ENCODE data around the gene CD44. TPM values are rescaled to one million over a fixed set of nuclear protein-coding genes. Genes with fewer than 3 reads are reported as not detected.

The CD44 gene
- total and polyA plus RNA-seq, 10 of the 15 experiments (the other 5 are each of a cell fraction or from before 2014, with no cell fraction given): 57.1 to 293 (median 120) TPM

- no peaks in the 10 kb centered on the region for H3K36me3 ChIP-seq (ENCODE audit: control insufficient read depth in 2 of 2, insufficient read depth in 2 of 2, low read length in 1 of 2)
- H3K4me3 ChIP-seq: no peak overlapping the region
- no peaks in the 10 kb centered on the region for H3K27me3 ChIP-seq (replicated peaks in 1 of 2; ENCODE audit: control insufficient read depth in 2 of 2, insufficient read depth in 2 of 2, low read length in 1 of 2)
- H3K79me2 ChIP-seq (ENCODE audit: control insufficient read depth, insufficient read depth, low read length): no peaks in the 10 kb centered on the region
- H3K4me2 ChIP-seq (ENCODE audit: control insufficient read depth, insufficient read depth): no peak overlapping the region
- BruUV-seq (replicated peaks): no TSS peak
- no peaks in the 10 kb centered on the region for H3K9me3 ChIP-seq (replicated peaks; ENCODE audit: control insufficient read depth, insufficient read depth, low read length)
- POLR2A ChIA-PET: no interaction called here
- no peaks in the 10 kb centered on the region for H4K20me1 ChIP-seq (ENCODE audit: control insufficient read depth, insufficient read depth)
- WGBS (ENCODE audit: insufficient coverage, insufficient replicate concordance, low lambda C conversion rate, missing lambda C conversion rate): 50% methylated on average over 3 of the region's 3 CpGs
- CTCF ChIA-PET: interaction anchor here (1.0 to 11.7 kb wide), 9 partner anchors 13 to 316 kb away, joined by 3 to 98 read pairs (median 4); no protein-coding TSS in a partner anchor
- SMC1A ChIA-PET (ENCODE audit: uncharacterized antibody, unreplicated experiment): interaction anchor here (0.8 to 3.2 kb wide), 20 partner anchors 8 to 245 kb away, joined by 3 to 15 read pairs (median 3); no protein-coding TSS in a partner anchor
- H3K4me1 ChIP-seq (ENCODE audit: control insufficient read depth, insufficient read depth, low read length): peaks cover 19% of the 10 kb centered on the region
- in situ Hi-C loops (cut with MboI): no loop called here
- intact Hi-C loops (cut with micrococcal nuclease; ENCODE audit: unreplicated experiment): no loop called here
- H3K9ac ChIP-seq (ENCODE audit: control insufficient read depth, insufficient read depth, low read length): no peak overlapping the region
- no peak; the same call in 2 of the 3 replicates for ATAC-seq
- RAD21 ChIA-PET (ENCODE audit: unreplicated experiment): interaction anchor here (1.0 to 2.5 kb wide), 7 partner anchors 15 to 314 kb away, joined by 3 to 10 read pairs (median 3); no protein-coding TSS in a partner anchor
- FAIRE-seq: no peak
- H2AFZ ChIP-seq (ENCODE audit: control insufficient read depth, low read depth, low read length): no peak overlapping the region
- no peak overlapping the region for H3K27ac ChIP-seq (ENCODE audit: control insufficient read depth, insufficient read depth)
- no peak for DNase-seq (ENCODE audit: low read depth, low spot score)
- TF ChIP-seq MEF2A (IDR thresholded peaks at IDR 0.05; ENCODE audit: insufficient read depth, low read depth, low read length): no peak
- TF ChIP-seq ZNF592 (IDR thresholded peaks at IDR 0.05): no peak
- no peak for TF ChIP-seq PAX8 (IDR thresholded peaks at IDR 0.05)
- no peak for TF ChIP-seq SRF (IDR thresholded peaks at IDR 0.05; ENCODE audit: low read depth in 2 of 2, low read length in 2 of 2)
- TF ChIP-seq CHD1 (IDR thresholded peaks at IDR 0.05; ENCODE audit: low read depth, low read length): no peak
- no peak for TF ChIP-seq CEBPZ (IDR thresholded peaks at IDR 0.05; ENCODE audit: low read depth, low read length)
- TF ChIP-seq SMAD5 (IDR thresholded peaks at IDR 0.05; ENCODE audit: low read depth): no peak
- TF ChIP-seq RAD51 (IDR thresholded peaks at IDR 0.05): no peak
- no peak for TF ChIP-seq HCFC1 (IDR thresholded peaks at IDR 0.05; ENCODE audit: low read length)
- no peak for TF ChIP-seq ATF3 (IDR thresholded peaks at IDR 0.05; ENCODE audit: borderline replicate concordance, extremely low read depth, low read depth, low read length)
- TF ChIP-seq PRDM15 (CRISPR knock-in tag; IDR thresholded peaks at IDR 0.05): no peak
Observed at GRCh38 chr11:35242412-35243242, 103.7 kb downstream of the CD44 start.

Measured in GM12878 (cell line).